Choroid plexus epithelial cell (primary cell): ENCODE measurements around the gene CENPS.
A peak's percentile ranks its signal among the peaks of the same experiment; 100 is the strongest.
"Not testable (repeated sequence)": the region's sequence is repeated elsewhere in the genome, so short reads cannot be mapped to it uniquely, and the experiment has no call there.

ENCODE experiments used
- DNase-seq: peaks from one replicate; pipeline ENCODE4 v3.0.0-alpha.2; 2010; ENCODE audit warnings: low read depth
- H3K4me3 ChIP-seq: 2 replicates; pipeline ENCODE4 v1.5.1; 2011; ENCODE audit warnings: low read depth, mild to moderate bottlenecking, control low read depth, low read length, moderate library complexity
- CTCF ChIP-seq: conservative IDR thresholded peaks from 2 replicates; pipeline ENCODE4 v1.5.1; 2011; ENCODE audit warnings: low read depth, mild to moderate bottlenecking, control low read depth, inconsistent platforms, low read length, moderate library complexity

CENPS gene

GRCh38 chr1:10421637-10422036 is 8.6 kb upstream of the CENPS start:
- TF ChIP-seq CTCF = no peak
- no peak for DNase-seq
- H3K4me3 ChIP-seq = no peak overlapping the region

GRCh38 chr1:10424034-10424433 is 6.2 kb upstream of the CENPS start:
- TF ChIP-seq CTCF = no peak
- no peak overlapping the region for H3K4me3 ChIP-seq
- peak; percentile 65 for DNase-seq

- no peak for DNase-seq
- TF ChIP-seq CTCF = no peak
- H3K4me3 ChIP-seq = no peak overlapping the region
Measured at GRCh38 chr1:10424651-10425050, 5.6 kb upstream of the CENPS start.

GRCh38 chr1:10425826-10426534 is 4.3 kb upstream of the CENPS start:
- H3K4me3 ChIP-seq, DNase-seq: not testable (repeated sequence)

- DNase-seq, H3K4me3 ChIP-seq: not testable (repeated sequence)
Measured at GRCh38 chr1:10426535-10426848, 3.7 kb upstream of the CENPS start.

- DNase-seq = no peak
- H3K4me3 ChIP-seq = no peak overlapping the region
- TF ChIP-seq CTCF = no peak
Measured at GRCh38 chr1:10428984-10429383, 1.2 kb upstream of the CENPS start.

- peak overlapping the region; percentile 91 for H3K4me3 ChIP-seq
- TF ChIP-seq CTCF = no peak
- DNase-seq = peak; percentile 31
Measured at GRCh38 chr1:10429868-10430215, 391 bp upstream of the CENPS start.

GRCh38 chr1:10431070-10431730 is 967 bp downstream of the CENPS start:
- TF ChIP-seq CTCF = no peak
- peak; percentile 33 for DNase-seq
- peak overlapping the region; percentile 91 for H3K4me3 ChIP-seq
